BE2C (cell line): Measurements from ENCODE around the gene NOVA2.

Experiments used
- DNase-seq: peaks from one replicate; pipeline ENCODE4 v3.0.0-alpha.2; 2020
- H3K27me3 ChIP-seq: fragments of 250-450 bp; sonication (Bioruptor Pico); 2 replicates; pipeline ENCODE4 v1.5.1; 2020; ENCODE audit warnings: mild to moderate bottlenecking
- H3K36me3 ChIP-seq: fragments of 250-450 bp; sonication (Bioruptor Pico); 2 replicates; pipeline ENCODE4 v1.5.1; 2020; ENCODE audit warnings: mild to moderate bottlenecking
- H3K4me1 ChIP-seq: fragments of 250-450 bp; sonication (Bioruptor Pico); 2 replicates; pipeline ENCODE4 v1.5.1; 2020
- H3K4me3 ChIP-seq: 2 replicates; pipeline ENCODE4 v1.5.1; 2011; ENCODE audit warnings: low read depth, low read length
- H3K9me3 ChIP-seq: fragments of 250-450 bp; sonication (Bioruptor Pico); 2 replicates; pipeline ENCODE4 v1.5.1; 2020
- TF ChIP-seq, protein P1 (sequence below): IDR thresholded peaks from 2 replicates; pipeline ENCODE4 v1.5.1; 2012; ENCODE audit warnings: mild to moderate bottlenecking, low read depth, low read length

Gene NOVA2

GRCh38 chr19:45939792-45940514, 33.7 kb downstream of the NOVA2 start:
- no peak for DNase-seq
- Histone ChIP-seq H3K36me3 (no peaks in the 10 kb centered on the region), H3K4me1 (no peaks in the 10 kb centered on the region), H3K27me3 (no peaks in the 10 kb centered on the region), H3K9me3 (no peaks in the 10 kb centered on the region), H3K4me3 (no peak overlapping the region)
- TF ChIP-seq, protein P1, sequence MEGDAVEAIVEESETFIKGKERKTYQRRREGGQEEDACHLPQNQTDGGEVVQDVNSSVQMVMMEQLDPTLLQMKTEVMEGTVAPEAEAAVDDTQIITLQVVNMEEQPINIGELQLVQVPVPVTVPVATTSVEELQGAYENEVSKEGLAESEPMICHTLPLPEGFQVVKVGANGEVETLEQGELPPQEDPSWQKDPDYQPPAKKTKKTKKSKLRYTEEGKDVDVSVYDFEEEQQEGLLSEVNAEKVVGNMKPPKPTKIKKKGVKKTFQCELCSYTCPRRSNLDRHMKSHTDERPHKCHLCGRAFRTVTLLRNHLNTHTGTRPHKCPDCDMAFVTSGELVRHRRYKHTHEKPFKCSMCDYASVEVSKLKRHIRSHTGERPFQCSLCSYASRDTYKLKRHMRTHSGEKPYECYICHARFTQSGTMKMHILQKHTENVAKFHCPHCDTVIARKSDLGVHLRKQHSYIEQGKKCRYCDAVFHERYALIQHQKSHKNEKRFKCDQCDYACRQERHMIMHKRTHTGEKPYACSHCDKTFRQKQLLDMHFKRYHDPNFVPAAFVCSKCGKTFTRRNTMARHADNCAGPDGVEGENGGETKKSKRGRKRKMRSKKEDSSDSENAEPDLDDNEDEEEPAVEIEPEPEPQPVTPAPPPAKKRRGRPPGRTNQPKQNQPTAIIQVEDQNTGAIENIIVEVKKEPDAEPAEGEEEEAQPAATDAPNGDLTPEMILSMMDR: no peak

GRCh38 chr19:45938733-45939319, 34.8 kb downstream of the NOVA2 start:
- H3K36me3 ChIP-seq: no peaks in the 10 kb centered on the region
- DNase-seq: no peak
- H3K27me3 ChIP-seq: no peaks in the 10 kb centered on the region
- no peaks in the 10 kb centered on the region for H3K4me1 ChIP-seq
- H3K9me3 ChIP-seq: no peaks in the 10 kb centered on the region
- TF ChIP-seq, protein P1: no peak
- no peak overlapping the region for H3K4me3 ChIP-seq

DNA sequence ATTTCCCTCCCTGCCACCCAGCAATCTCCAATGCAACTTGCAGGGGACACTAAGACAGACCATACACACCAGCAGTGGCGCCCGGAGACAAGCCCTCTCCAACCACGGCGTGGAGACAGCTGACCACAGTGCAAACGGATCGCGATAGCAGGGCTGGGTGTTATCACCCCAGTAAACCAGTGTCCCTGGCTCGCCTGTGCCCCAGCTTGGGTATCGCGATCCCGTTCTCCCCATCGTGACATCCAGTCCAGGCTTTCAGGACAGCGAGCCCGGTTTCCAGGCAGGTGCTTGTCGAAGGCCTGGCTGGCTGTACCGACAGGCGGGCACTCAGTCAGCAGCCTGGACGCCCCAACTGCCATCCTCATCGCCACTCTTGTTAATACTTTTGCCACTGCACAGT, 38.4 kb downstream of the NOVA2 start:
- H3K4me1 ChIP-seq: no peaks in the 10 kb centered on the region
- TF ChIP-seq, protein P1: no peak
- no peak for DNase-seq
- no peaks in the 10 kb centered on the region for H3K27me3 ChIP-seq
- H3K9me3 ChIP-seq: no peaks in the 10 kb centered on the region
- no peak overlapping the region for H3K4me3 ChIP-seq
- no peaks in the 10 kb centered on the region for H3K36me3 ChIP-seq

DNA sequence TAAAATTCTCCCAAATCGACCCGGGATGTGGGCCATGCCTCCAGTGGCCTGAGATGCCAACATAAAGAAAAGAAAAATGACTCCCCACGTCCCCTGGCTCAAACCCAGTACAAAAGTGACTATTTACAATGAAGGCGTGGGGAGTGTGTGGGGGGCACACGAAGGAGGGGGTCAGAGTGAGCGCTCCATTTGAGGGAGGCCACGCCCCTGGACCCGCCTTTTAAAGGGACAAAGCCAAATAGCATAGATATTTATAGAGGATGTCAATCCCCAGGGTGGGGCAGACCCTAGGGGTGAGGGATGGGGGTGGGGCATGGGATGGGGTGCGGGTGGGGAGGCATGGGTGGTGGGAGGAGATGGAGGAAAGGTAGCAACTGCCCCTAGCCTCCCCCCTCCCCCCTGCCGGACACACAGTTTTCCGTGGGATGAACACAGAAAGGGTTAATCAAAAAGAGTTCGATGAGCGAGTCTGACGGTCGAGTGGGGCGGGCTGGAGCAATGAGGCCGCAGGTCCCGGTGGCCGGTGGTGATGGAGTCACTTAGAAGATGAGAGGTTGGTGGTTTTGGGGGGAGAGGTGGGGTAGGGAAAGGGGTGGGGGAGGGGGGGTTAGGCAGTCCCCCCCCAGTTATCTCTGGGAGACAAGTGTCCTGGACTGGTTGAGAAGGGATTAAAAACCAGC, 39.0 kb downstream of the NOVA2 start:
- Histone ChIP-seq H3K36me3 (no peaks in the 10 kb centered on the region), H3K4me3 (no peak overlapping the region), H3K27me3 (no peaks in the 10 kb centered on the region), H3K9me3 (no peaks in the 10 kb centered on the region), H3K4me1 (no peaks in the 10 kb centered on the region)
- no peak for DNase-seq
- TF ChIP-seq, protein P1: no peak

DNA sequence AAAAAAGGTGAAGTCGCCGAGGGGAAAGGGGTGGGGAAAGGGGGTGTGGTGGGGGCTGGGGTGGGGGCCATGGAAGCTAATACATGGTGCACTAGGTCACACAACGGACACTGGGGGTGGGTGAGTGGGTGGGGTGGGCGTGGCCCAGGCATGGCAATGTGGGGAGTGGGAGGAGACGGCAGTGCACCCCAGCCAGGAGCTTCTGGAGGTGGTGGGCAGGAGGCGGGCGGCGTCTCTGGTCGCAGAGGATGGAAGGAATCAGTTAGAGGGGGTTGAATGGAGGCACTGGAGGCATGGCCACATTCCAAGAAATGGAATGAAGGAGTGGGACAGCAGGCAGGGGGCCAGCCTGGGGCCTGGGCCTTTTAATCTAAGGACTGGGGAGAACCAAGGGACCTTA, 39.9 kb downstream of the NOVA2 start:
- Histone ChIP-seq H3K4me3 (no peak overlapping the region), H3K9me3 (no peaks in the 10 kb centered on the region), H3K36me3 (no peaks in the 10 kb centered on the region), H3K4me1 (no peaks in the 10 kb centered on the region), H3K27me3 (no peaks in the 10 kb centered on the region)
- DNase-seq: no peak
- TF ChIP-seq, protein P1: no peak

DNA sequence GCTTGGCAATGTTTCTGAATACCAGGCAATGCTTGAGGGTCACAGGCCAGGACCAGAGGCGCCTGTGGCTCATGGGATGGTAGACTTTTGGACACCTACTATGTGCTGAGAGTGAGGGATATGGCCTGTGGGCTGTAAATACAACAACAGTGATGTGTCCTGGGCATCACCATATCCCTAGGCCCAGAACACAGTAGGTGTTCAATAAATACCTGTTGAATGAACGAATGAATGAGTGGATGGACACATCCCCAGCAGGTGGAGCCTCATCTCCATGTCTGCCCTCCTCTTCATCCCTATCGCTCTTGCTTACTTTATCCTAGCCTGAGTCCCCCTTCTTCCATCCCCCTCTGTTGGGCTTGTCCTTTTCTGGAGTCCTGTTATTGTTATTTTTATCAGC, 42.6 kb downstream of the NOVA2 start:
- H3K36me3 ChIP-seq: no peaks in the 10 kb centered on the region
- no peak overlapping the region for H3K4me3 ChIP-seq
- TF ChIP-seq, protein P1: peak; percentile 27
- H3K4me1 ChIP-seq: 0 out of 2 replicates have a peak, but pooled peaks cover 3% of the 10 kb centered on the region
- no peaks in the 10 kb centered on the region for H3K9me3 ChIP-seq
- no peaks in the 10 kb centered on the region for H3K27me3 ChIP-seq
- DNase-seq: no peak
